Astrocyte (in vitro differentiated cells and primary cell): ENCODE data around the gene ANKH.

Source experiments
- EZH2 ChIP-seq: IDR thresholded peaks from 2 replicates; pipeline ENCODE4 v1.6.1; 2012; ENCODE audit warnings: mild to moderate bottlenecking, low read length, inconsistent platforms; ENCODE audit not compliant: insufficient read depth
- TF ChIP-seq, protein P1 (sequence below): IDR thresholded peaks from 2 replicates; pipeline ENCODE4 v1.5.1; 2011; ENCODE audit warnings: low read depth, mild to moderate bottlenecking, inconsistent platforms, low read length, moderate library complexity; ENCODE audit not compliant: insufficient read depth

- TF ChIP-seq, protein P1, sequence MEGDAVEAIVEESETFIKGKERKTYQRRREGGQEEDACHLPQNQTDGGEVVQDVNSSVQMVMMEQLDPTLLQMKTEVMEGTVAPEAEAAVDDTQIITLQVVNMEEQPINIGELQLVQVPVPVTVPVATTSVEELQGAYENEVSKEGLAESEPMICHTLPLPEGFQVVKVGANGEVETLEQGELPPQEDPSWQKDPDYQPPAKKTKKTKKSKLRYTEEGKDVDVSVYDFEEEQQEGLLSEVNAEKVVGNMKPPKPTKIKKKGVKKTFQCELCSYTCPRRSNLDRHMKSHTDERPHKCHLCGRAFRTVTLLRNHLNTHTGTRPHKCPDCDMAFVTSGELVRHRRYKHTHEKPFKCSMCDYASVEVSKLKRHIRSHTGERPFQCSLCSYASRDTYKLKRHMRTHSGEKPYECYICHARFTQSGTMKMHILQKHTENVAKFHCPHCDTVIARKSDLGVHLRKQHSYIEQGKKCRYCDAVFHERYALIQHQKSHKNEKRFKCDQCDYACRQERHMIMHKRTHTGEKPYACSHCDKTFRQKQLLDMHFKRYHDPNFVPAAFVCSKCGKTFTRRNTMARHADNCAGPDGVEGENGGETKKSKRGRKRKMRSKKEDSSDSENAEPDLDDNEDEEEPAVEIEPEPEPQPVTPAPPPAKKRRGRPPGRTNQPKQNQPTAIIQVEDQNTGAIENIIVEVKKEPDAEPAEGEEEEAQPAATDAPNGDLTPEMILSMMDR: no peak
- no peak for TF ChIP-seq EZH2
Observed at GRCh38 chr5:14750712-14751111, 120.9 kb downstream of the ANKH start.
